Measurements from ENCODE around the gene SHC2.
"Not testable (repeated sequence)": the region's sequence is repeated elsewhere in the genome, so short reads cannot be mapped to it uniquely, and the experiment has no call there.

Gene SHC2

DNA sequence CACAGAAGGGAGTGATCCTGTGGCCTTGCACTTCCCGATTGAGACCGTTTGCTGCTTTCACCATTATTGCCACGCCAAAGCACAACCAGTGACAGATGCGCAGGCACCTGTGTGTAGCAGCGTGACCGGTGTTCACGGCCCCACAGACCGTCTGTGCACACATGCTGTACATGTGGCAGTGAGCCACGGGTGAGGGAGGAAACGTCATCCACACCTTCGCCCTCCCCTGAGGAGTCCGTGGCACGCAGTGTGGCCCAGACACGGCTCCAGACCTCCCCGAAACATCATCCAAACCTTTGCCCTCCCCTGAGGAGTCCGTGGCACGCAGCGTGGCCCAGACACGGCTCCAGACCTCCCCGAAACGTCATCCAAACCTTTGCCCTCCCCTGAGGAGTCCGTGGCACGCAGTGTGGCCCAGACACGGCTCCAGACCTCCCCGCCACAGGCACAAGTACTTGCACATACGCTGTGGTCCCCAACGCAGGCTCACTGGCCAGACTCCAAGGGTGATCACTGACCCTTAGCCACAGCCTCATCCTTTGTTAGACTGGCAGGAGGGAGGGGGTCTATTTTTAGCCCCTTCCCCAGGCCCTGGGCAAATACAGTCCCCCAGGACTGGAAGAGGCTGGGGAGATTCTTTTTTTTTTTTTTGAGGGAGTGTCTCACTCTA is 7.9 kb upstream of the SHC2 start:
- no peak for DNase-seq

GRCh38 chr19:467554-467953 is 6.7 kb upstream of the SHC2 start:
- DNase-seq, result no peak

DNA sequence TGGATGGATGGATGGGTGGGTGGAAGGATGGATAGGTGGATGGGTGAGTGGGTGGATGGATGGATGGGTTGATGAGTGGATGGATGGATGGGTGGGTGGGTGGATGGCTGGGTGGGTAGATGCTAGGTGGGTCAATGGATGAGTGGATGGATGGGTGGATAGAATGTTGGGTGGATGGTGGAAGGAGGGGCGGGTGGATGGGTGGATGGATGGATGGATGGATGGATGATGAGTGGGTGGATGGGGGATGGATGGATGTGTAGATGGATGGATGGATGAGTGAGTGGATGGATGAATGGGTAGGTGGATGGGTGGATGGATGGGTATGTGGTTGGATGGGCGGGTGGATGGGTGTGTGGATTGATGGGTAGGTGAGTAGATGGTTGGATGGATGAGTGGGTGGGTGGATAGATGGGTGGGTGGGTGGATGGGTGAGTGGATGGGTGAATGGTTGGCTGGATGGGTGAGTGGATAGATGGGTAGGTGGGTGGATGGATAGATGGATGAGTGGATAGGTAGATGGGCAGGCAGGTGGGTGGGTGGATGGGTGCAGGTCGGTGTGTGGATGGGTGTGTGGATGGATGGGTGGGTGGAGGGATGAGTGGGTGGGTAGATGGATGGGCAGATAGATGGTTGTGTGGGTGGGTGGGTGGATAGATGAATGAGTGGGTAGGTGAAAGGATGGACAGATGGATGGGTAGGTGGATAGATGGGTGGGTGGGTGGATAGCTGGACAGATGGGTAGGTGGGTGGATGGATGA is 4.4 kb upstream of the SHC2 start:
- no peak for DNase-seq

GRCh38 chr19:464208-464545 is 3.3 kb upstream of the SHC2 start:
- no peak for DNase-seq

DNA sequence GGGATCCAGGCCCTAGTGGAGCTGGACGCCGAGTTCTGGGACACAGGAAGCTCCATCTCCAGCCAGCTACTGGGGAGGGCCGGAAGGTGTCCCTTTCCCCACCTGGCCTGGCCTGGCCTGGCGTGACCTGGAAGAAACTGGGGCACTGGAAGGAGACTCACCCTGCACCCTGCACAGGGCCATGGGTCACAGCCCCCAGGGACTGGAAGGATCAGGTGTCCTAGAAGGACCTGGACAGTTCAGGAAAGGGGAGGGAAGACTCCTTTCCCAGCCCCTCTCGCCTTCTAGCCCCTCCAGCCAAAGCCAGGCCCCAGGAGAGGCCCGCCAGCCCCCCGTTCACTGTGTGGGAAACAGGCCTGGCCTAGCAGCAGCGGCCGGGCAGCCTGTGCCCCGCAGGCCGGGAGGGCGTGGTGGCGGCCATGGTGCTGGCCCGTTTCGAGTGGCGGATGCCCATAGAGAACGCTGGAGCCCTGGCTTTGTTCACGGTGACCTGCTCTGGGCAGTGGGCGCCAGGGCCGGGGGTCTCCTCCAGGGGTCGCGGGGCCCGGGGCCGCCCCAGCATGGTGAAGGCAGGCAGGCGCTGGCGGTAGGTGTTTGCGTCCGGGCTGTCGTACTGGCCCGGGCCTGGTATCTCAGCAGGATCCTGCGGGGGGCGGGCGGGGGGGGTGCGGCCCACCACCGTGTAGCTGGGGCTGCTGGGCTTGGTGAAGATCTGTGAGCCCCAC is 2.8 kb upstream of the SHC2 start:
- no peak for DNase-seq

GRCh38 chr19:461721-462551 is 1.1 kb upstream of the SHC2 start:
- no peak for DNase-seq

DNA sequence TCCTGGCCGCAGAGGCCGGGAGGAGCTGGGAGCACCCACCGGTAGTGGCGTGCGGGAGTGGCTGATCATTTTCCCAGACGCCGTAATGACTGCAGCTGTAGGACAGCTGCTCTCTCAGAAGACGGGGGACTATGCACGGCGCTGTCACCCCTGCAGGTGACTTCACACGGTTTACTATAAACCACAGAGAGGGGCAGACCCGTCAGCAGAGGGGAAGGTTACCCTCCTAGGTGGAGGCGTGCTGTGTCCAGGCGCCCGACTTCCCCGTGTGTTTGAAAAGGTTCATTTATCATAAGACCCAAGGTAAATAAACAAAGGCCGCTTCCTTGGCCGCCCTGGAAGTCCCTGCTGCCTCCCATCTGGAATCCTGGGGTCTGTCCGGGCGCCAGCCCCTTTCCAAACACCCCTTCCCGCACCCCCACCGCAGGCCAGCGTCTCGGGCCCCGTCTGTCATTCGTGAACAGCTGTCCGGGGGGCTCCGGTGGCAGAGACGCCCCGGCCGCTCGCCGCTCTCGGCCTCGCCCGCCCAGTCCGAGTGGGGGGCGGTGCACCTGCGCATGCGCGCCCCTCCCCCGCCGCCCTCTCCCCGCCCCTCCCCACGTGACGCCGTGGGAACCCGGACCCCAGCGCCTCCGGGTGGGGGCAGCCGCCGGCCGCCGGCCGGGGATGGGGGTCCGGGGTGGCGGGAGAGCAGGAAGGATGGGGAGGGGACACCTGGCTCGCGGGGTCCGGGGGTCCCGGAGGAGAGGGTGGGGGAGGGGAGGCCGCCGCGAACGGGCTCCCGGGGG is 915 bp downstream of the SHC2 start:
- DNase-seq, result no peak

DNA sequence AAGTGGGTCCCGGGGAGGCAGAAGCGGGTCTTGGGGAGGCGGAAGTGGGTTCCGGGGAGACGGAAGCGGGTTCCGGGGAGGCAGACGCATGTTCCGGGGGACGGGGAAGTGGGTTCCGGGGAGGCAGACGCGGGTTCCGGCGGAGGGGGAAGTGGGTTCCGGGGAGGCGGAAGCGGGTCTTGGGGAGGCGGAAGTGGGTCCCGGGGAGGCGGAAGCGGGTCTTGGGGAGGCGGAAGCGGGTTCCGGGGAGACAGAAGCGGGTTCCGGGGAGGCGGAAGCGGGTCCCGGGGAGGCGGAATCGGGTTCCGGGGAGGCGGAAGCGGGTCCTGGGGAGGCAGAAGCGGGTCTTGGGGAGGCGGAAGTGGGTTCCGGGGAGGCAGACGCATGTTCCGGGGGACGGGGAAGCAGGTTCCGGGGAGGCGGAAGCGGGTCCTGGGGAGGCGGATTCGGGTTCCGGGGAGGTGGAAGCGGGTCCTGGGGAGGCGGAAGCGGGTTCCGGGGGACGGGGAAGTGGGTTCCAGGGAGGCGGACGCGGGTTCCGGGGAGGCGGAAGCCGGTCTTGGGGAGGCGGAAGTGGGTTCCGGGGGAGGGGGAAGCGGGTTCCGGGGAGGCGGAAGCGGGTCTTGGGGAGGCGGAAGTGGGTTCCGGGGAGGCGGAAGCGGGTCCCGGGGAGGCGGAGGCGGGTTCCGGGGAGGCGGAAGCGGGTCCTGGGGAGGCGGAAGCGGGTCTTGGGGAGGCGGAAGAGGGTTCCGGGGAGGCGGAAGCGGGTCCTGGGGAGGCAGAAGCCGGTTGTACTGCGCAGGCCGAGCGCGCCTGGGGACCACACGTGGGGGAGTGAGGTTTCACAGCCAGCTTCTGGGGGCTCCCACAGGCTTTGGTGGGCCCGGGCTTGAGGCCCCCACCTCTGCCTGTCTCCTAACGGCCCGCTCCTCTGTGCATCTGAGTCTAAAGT is 2.5 kb downstream of the SHC2 start:
- no peak for DNase-seq

- DNase-seq, result no peak
Measured at GRCh38 chr19:457636-458035, 3.2 kb downstream of the SHC2 start.

DNA sequence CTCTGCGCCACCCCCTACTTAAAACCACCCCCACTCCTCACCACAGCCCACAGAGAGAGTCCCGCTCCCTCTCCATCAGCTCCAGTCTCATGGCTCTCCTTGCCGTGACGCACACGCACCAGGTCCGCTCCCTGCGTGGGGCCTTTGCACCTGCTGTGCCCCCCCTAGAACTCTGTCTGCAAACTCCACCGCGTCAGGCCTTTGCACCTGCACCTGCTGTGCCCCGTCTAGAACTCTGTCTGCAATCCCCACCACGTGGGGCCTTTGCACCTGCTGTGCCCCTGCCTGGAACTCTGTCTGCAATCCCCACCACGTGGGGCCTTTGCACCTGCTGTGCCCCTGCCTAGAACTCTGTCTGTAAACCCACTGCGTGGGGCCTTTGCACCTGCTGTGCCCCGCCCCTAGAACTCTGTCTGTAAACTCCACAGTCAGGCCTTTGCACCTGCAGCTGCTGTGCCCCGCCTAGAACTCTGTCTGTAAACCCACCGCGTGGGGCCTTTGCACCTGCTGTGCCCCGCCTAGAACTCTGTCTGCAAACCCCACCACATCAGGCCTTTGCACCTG is 4.2 kb downstream of the SHC2 start:
- DNase-seq, result no peak

GRCh38 chr19:455851-456546 is 4.8 kb downstream of the SHC2 start:
- no peak for DNase-seq

DNA sequence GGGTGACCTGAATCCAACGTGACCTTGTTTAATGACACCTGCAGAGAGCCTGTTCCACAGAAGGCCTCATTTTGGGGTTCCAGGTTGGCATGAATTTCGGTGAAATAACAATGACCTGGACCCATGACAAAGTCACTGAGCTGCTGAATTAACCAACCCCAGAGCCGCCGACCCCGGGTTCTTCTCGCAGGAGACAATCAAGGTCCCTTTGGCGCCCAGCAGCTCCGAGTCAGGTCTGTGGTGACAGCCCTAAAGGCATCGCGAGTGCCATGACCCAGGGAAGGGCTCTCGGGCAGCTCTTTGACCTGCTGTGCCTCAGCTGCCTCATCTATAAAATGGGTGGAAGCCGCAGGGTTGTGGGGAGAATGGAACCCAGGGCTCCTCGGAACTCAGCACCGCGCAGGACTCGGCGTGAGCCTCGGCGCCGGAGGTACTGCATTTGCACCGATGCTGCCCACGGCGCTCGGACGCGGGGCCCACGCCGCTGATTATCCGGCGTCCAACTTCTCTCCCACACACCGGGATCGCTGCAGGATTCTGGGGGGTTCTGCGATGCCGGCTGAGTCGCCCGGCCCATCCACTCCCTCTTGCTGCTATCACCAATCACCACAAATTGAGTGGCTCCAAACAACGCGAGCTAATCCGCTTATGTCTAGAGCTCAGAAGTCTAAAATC is 5.7 kb downstream of the SHC2 start:
- no peak for DNase-seq

DNA sequence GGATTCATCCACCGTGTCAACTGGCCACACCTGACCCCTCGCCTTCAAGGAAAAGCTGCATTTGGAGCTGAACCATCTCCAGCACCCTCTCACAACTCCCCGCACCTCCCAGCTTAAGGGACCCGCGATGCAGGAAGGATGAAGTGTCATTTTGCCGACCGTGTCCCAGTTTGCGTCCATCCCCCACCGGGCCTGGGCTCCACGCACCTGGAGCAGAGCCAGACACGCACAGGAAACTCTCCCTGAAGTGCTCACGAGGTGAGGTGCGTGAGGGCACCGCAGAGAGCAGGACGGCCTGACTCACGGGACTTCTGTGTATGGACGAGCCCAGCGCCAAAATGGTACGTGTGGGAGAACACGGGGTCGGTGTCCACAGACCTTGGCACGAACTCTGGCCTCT is 7.2 kb downstream of the SHC2 start:
- DNase-seq, result no peak

DNA sequence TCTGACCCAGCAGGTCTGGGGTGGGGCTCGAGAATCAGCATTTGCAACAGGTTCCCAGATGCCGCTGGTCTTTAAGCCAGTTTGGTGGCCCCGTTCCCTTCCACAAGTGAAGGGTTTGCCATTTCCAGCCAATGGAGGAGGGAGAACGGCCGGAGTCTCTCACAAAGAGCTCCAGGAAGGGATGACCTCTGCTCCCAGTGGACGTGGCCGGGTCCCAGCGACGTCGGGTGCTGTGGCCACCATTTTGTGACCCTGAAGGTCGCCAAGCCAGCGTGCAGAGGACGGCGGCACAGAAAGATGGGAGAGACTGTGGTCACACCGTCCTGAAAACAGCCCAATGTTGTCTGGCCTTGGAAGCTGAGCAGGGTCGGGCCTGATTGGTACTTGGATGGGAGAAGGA is 8.0 kb downstream of the SHC2 start:
- no peak for DNase-seq

DNA sequence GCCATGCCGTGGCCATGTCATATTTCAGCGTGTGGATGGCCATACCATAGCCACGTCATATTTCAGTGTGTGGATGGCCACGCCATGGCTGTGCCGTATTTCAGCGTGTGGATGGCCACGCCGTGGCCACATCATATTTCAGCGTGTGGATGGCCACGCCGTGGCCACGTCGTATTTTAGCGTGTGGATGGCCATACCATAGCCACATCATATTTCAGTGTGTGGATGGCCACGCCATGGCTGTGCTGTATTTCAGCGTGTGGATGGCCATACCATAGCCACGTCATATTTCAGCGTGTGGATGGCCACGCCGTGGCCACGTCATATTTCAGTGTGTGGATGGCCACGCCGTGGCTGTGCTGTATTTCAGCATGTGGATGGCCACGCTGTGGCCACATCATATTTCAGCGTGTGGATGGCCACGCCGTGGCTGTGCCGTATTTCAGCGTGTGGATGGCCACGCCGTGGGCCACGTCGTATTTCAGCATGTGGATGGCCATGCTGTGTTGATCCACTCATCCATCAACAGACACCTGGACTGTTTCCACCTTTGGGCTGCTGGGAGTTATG is 9.8 kb downstream of the SHC2 start:
- DNase-seq, result not testable (repeated sequence)

DNA sequence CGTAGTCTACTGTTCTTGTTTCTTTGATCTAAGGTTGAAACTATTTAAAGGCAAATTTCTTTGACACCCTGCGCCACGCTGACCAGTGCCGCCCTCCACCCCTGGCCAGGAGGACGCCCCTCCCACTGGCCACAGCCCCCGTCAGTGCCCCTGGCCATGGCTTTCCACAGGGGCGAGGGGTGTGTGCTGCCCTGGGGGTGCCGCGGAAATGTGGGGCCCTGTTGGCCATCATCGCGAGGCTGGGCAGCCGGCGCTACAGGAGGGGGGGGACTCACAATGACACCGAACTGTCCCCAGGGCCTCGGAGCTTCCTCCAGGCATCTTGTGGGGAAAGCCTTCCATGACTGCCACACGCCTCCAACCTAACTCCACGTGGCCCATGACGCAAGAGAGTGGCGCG is 10.9 kb downstream of the SHC2 start:
- no peak for DNase-seq

- DNase-seq, result no peak
Measured at GRCh38 chr19:447816-448560, 12.8 kb downstream of the SHC2 start.

GRCh38 chr19:447064-447426 is 13.8 kb downstream of the SHC2 start:
- DNase-seq, result no peak

Data from hematopoietic multipotent progenitor cell treated with erythropoietin and hydrocortisone succinate and interleukin-3 and kit ligand, for 4 days (in vitro differentiated cells).